OCI-LY3 (cell line): Measurements from ENCODE around the gene WNT9A.

Source experiments
- H2AFZ ChIP-seq: fragments of 200-600, 300-600 bp; shearing (Covaris generic); 2 replicates; pipeline ENCODE4 v1.6.0; 2014; ENCODE audit warnings: antibody characterized with exemption, low read depth, low read length
- H3K27ac ChIP-seq: fragments of 200-600, 300-600 bp; sonication (generic); 2 replicates; pipeline ENCODE4 v1.5.1; 2014; ENCODE audit warnings: mild to moderate bottlenecking, low read length, moderate library complexity, mixed read lengths
- H3K27me3 ChIP-seq: fragments of 200-600, 300-600 bp; sonication (generic); 2 replicates; pipeline ENCODE4 v1.6.1; 2014; ENCODE audit warnings: low read depth, low read length, mixed read lengths
- H3K36me3 ChIP-seq: fragments of 200-600, 300-600 bp; sonication (generic); replicated peaks from 2 replicates; pipeline ENCODE3; 2014; ENCODE audit warnings: low read depth, low read length, mixed read lengths
- H3K4me1 ChIP-seq: fragments of 300-600, 200-600 bp; sonication (generic); 2 replicates; pipeline ENCODE4 v1.6.1; 2014; ENCODE audit warnings: low read length, mixed read lengths
- H3K4me2 ChIP-seq: fragments of 200-600, 300-600 bp; sonication (generic); 2 replicates; pipeline ENCODE4 v1.6.1; 2014; ENCODE audit warnings: low read length, mixed read lengths
- H3K4me3 ChIP-seq: fragments of 300-600, 200-600 bp; sonication (generic); 2 replicates; pipeline ENCODE4 v1.5.1; 2014; ENCODE audit warnings: antibody characterized with exemption, mild to moderate bottlenecking, low read length, moderate library complexity
- H3K79me2 ChIP-seq: fragments of 300-600, 200-600 bp; shearing (Covaris generic); 2 replicates; pipeline ENCODE4 v1.6.1; 2014; ENCODE audit warnings: mild to moderate bottlenecking, low read length, mixed read lengths
- H3K9ac ChIP-seq: fragments of 300-600, 200-600 bp; shearing (Covaris generic); 2 replicates; pipeline ENCODE4 v1.6.0; 2014; ENCODE audit warnings: mild to moderate bottlenecking, low read length, moderate library complexity
- H3K9me3 ChIP-seq: fragments of 200-600, 300-600 bp; shearing (Covaris generic); 2 replicates; pipeline ENCODE4 v1.6.1; 2014; ENCODE audit warnings: low read length, mixed read lengths; ENCODE audit not compliant: insufficient read depth
- H4K20me1 ChIP-seq: fragments of 200-600, 300-600 bp; sonication (generic); 2 replicates; pipeline ENCODE4 v1.6.1; 2016; ENCODE audit warnings: low read length, mixed read lengths; ENCODE audit not compliant: insufficient read depth
- EZH2phosphoT487 ChIP-seq: fragments of 200-600 bp; shearing (Covaris generic); IDR thresholded peaks from 2 replicates; pipeline ENCODE4 v1.6.1; 2018; ENCODE audit warnings: antibody characterized with exemption, mixed run types, low read depth
- TF ChIP-seq, protein P1 (sequence below): fragments of 200-600, 300-600 bp; sonication (generic); IDR thresholded peaks from 2 replicates; pipeline ENCODE4 v1.5.1; 2014; ENCODE audit warnings: antibody characterized with exemption, low read length, low read depth

WNT9A gene

DNA sequence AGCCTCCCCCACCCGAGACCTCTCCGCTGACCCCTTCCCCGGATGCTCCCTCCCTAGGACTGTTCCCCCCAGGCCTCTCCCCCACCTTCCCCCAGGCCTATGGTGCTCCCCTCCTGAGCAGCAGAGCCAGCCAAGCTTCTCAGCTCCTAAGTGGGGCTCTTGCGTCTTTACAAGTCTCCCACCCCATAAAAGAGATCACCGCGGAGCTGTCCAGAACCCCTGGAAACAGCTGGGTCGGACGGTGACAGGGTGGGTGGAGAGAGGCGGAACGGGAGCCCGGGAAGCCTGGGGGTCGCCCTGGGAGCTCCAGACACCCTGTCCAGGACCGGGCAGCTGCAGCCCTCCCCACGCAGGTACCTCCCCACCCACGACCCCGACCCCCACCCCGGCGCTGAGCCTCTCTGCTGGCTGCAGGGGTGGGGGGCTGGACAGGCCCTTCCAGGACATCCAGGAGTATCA lies 61.2 kb downstream of the WNT9A start:
- Histone ChIP-seq H3K36me3 (no peaks in the 10 kb centered on the region), H3K4me3 (no peak overlapping the region), H2AFZ (no peak overlapping the region), H3K9ac (no peak overlapping the region), H4K20me1 (no peaks in the 10 kb centered on the region), H3K4me1 (no peaks in the 10 kb centered on the region), H3K9me3 (no peaks in the 10 kb centered on the region), H3K27me3 (no peaks in the 10 kb centered on the region), H3K27ac (no peak overlapping the region), H3K4me2 (no peak overlapping the region), H3K79me2 (no peaks in the 10 kb centered on the region)
- TF ChIP-seq EZH2phosphoT487 = no peak
- TF ChIP-seq, protein P1, sequence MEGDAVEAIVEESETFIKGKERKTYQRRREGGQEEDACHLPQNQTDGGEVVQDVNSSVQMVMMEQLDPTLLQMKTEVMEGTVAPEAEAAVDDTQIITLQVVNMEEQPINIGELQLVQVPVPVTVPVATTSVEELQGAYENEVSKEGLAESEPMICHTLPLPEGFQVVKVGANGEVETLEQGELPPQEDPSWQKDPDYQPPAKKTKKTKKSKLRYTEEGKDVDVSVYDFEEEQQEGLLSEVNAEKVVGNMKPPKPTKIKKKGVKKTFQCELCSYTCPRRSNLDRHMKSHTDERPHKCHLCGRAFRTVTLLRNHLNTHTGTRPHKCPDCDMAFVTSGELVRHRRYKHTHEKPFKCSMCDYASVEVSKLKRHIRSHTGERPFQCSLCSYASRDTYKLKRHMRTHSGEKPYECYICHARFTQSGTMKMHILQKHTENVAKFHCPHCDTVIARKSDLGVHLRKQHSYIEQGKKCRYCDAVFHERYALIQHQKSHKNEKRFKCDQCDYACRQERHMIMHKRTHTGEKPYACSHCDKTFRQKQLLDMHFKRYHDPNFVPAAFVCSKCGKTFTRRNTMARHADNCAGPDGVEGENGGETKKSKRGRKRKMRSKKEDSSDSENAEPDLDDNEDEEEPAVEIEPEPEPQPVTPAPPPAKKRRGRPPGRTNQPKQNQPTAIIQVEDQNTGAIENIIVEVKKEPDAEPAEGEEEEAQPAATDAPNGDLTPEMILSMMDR = no peak

GRCh38 chr1:227885648-227886502 lies 61.9 kb downstream of the WNT9A start:
- Histone ChIP-seq H3K9me3 (no peaks in the 10 kb centered on the region), H3K27ac (no peak overlapping the region), H3K4me2 (no peak overlapping the region), H3K4me1 (no peaks in the 10 kb centered on the region), H3K27me3 (peaks cover under 1% of the 10 kb centered on the region; the same call in 1 of the 2 replicates), H3K9ac (no peak overlapping the region), H3K4me3 (no peak overlapping the region), H3K79me2 (no peaks in the 10 kb centered on the region), H3K36me3 (no peaks in the 10 kb centered on the region), H2AFZ (no peak overlapping the region), H4K20me1 (no peaks in the 10 kb centered on the region)
- TF ChIP-seq, protein P1 = no peak

- no peak overlapping the region for H2AFZ ChIP-seq
- TF ChIP-seq EZH2phosphoT487 = no peak
- TF ChIP-seq, protein P1 = no peak
Observed at GRCh38 chr1:227885135-227885647, 62.5 kb downstream of the WNT9A start.

GRCh38 chr1:227884370-227885134 lies 63.2 kb downstream of the WNT9A start:
- H3K27ac ChIP-seq = no peak overlapping the region
- H3K36me3 ChIP-seq = no peaks in the 10 kb centered on the region
- no peak overlapping the region for H3K4me3 ChIP-seq
- no peak overlapping the region for H3K4me2 ChIP-seq
- peaks cover 11% of the 10 kb centered on the region for H3K27me3 ChIP-seq
- TF ChIP-seq EZH2phosphoT487 = no peak
- TF ChIP-seq, protein P1 = no peak
- no peak overlapping the region for H3K9ac ChIP-seq
- H3K79me2 ChIP-seq = no peaks in the 10 kb centered on the region
- no peaks in the 10 kb centered on the region for H3K9me3 ChIP-seq
- no peaks in the 10 kb centered on the region for H3K4me1 ChIP-seq
- H2AFZ ChIP-seq = no peak overlapping the region
- H4K20me1 ChIP-seq = no peaks in the 10 kb centered on the region

More at GRCh38 chr1:227885135-227885647, 62.5 kb downstream of the WNT9A start:
- Histone ChIP-seq H3K27me3 (peaks cover 7% of the 10 kb centered on the region), H4K20me1 (no peaks in the 10 kb centered on the region), H3K9ac (no peak overlapping the region), H3K9me3 (no peaks in the 10 kb centered on the region), H3K79me2 (no peaks in the 10 kb centered on the region), H3K27ac (no peak overlapping the region), H3K4me1 (no peaks in the 10 kb centered on the region), H3K4me2 (no peak overlapping the region), H3K4me3 (no peak overlapping the region), H3K36me3 (no peaks in the 10 kb centered on the region)
